GM12865 (cell line): ENCODE data around the gene POLDIP2.

Source experiments
- DNase-seq: peaks from one replicate; pipeline ENCODE4 v3.0.0; 2010; ENCODE audit warnings: low read depth
- H3K4me3 ChIP-seq: 2 replicates; pipeline ENCODE4 v1.5.1; 2011; ENCODE audit warnings: mild to moderate bottlenecking, low read depth, low read length, control low read depth
- TF ChIP-seq, protein P1 (sequence below): IDR thresholded peaks from 2 replicates; pipeline ENCODE4 v1.5.1; 2011; ENCODE audit warnings: low read length, control low read depth, low read depth, inconsistent platforms; ENCODE audit not compliant: insufficient read depth; ENCODE audit errors: missing control alignments

POLDIP2 gene

DNA sequence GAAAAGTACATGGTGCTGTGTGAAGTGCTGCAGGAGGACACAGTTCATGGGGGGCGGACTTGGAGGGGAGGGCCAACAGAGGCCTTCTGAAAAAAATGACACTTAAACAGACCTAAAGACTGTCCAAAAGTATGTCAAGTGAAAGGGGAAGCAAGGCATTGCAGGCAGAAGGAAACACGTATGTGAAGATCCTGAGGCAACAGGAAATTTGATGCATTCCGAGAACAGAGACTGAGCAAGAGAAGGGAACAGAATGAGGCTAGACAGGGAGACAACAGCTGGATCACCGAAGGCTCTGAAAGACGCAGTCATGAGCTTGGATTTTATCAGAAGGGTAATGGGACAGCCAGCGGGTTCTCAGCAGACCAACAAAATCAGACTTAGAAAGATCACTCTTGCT lies 23.2 kb downstream of the POLDIP2 start:
- TF ChIP-seq, protein P1, sequence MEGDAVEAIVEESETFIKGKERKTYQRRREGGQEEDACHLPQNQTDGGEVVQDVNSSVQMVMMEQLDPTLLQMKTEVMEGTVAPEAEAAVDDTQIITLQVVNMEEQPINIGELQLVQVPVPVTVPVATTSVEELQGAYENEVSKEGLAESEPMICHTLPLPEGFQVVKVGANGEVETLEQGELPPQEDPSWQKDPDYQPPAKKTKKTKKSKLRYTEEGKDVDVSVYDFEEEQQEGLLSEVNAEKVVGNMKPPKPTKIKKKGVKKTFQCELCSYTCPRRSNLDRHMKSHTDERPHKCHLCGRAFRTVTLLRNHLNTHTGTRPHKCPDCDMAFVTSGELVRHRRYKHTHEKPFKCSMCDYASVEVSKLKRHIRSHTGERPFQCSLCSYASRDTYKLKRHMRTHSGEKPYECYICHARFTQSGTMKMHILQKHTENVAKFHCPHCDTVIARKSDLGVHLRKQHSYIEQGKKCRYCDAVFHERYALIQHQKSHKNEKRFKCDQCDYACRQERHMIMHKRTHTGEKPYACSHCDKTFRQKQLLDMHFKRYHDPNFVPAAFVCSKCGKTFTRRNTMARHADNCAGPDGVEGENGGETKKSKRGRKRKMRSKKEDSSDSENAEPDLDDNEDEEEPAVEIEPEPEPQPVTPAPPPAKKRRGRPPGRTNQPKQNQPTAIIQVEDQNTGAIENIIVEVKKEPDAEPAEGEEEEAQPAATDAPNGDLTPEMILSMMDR: no peak
- no peak for DNase-seq
- peak overlapping the region; percentile 79 for H3K4me3 ChIP-seq

DNA sequence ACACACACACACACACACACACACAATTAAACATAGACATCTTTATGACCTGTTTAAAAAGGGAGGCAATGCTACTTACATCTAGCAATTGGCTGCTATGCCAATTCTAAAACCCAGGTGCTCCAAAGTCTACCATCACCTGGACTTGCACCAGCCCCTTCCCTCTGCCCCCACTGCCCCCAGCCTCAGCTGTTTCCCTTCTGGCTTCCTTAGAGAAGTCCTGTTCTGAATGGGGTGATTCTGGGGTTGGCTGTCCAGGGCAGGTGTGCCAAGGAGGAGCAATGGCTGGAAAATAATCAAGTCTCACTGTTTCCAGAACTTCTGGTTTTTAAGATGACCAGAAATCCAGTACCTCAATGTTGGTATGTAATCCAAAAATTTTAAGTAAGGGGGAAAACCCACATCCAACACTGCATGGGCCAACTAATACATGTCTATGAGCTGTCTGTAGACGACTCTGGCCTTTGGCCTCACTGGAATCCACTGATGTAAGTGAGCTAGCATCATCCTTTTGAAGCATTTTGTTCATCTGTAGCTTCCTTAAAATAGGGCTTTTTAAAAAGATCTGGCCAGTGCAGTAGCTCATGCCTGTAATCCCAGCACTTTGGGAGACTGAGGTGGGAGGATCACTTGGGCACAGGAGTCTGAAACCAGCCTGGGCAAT lies 24.1 kb downstream of the POLDIP2 start:
- H3K4me3 ChIP-seq: no peak overlapping the region
- TF ChIP-seq, protein P1: no peak
- no peak for DNase-seq

DNA sequence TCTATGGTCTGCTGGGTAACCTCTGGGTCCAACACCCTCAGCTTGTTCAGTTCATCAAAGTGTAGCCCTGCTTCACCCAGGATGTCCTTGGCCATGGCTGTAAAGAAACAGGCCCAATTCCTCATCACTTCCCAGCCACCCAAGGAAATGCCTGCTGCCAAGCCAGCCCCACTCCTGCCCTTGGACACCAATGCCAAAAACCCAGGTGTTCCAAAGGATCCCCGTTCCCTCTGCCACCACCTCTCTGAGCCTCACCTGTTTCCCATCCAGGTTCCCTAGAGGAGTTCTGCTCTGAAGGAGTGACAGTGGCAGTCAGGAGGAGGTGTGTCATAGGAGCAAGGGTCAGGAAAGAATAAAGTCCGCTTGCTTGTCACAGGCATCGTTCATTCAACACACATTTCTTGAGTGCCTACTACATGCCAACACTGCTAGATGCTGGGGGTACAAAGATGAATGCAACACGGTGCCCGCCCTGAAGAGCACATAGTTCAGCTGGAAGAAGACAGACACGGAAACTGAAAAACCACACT lies 25.4 kb downstream of the POLDIP2 start:
- TF ChIP-seq, protein P1: no peak
- no peak overlapping the region for H3K4me3 ChIP-seq
- DNase-seq: no peak

DNA sequence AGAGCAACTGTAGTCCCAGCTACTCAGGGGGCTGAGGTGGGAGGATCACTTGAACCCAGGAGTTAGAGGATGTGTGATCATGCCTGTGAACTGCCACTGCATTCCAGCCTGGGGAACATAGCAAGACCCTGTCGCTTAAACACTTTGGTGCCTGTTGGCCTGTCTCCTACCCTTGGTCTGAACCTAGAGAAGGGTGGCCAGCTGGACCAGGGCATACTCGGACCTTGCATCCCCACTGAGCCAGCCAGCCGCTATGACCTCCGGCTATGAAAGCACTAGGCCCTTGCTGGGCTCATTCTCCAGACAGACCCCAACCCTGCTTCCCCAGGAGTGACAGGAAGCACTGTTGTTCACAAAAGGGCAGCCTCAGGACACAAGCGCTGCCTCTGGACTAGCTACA lies 26.7 kb downstream of the POLDIP2 start:
- H3K4me3 ChIP-seq: no peak overlapping the region
- TF ChIP-seq, protein P1: no peak
- DNase-seq: no peak

- DNase-seq: no peak
- TF ChIP-seq, protein P1: no peak
- H3K4me3 ChIP-seq: no peak overlapping the region
Measured at GRCh38 chr17:28328325-28328724, 29.0 kb downstream of the POLDIP2 start.

DNA sequence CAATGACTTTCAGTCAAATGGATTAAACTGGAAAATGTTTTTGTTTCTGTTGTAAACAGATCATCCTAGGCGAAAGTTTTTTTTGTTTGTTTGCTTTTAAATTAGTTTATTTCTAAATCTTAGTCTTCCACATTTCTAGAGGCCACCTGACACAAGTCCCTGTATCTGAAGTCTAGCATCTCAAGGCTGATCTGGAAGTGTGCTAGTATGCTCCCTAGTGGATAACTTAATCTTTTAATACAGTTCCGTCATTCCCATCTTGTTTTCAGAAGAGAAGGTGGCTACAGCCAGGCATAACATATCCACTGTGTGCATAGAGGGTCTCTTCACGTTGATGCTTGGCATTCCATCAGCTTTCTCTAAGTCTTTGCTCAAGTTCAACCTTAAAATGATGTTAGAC lies 29.6 kb downstream of the POLDIP2 start:
- H3K4me3 ChIP-seq: no peak overlapping the region
- DNase-seq: no peak
- TF ChIP-seq, protein P1: no peak
